Neural progenitor cell (in vitro differentiated cells): ENCODE measurements around the gene TBC1D9.

ENCODE experiments used
- CTCF ChIP-seq: fragments of 200-600 bp; sonication (generic); IDR thresholded peaks from 2 replicates; pipeline ENCODE4 v1.5.1; 2017; ENCODE audit warnings: antibody characterized with exemption, mild to moderate bottlenecking
- EZH2 ChIP-seq: fragments of 200-600 bp; sonication (generic); IDR thresholded peaks from 2 replicates; pipeline ENCODE4 v1.6.1; 2017; ENCODE audit warnings: antibody characterized with exemption, mild to moderate bottlenecking, moderate library complexity

GRCh38 chr4:140604544-140604943 lies 151.6 kb downstream of the TBC1D9 start:
- TF ChIP-seq CTCF (no peak), EZH2 (no peak)
